ENCODE measurements around the gene FAM20A. TPM values are rescaled to one million over a fixed set of nuclear protein-coding genes. Genes with fewer than 3 reads are reported as not detected.
"Not testable (repeated sequence)": the region's sequence is repeated elsewhere in the genome, so short reads cannot be mapped to it uniquely, and the experiment has no call there.

Gene FAM20A
- total RNA-seq, 1 experiment from 2014 or later: 0.34 TPM

GRCh38 chr17:68584581-68585303, 16.4 kb downstream of the FAM20A start:
- Mint-ChIP-seq H3K4me1 (ENCODE audit: low read depth, unreplicated experiment) (no peaks in the 10 kb centered on the region), H3K9me3 (ENCODE audit: unreplicated experiment) (peaks cover 11% of the 10 kb centered on the region), H3K27ac (ENCODE audit: unreplicated experiment) (no peak overlapping the region), H3K4me3 (ENCODE audit: unreplicated experiment) (no peak overlapping the region), H3K27me3 (ENCODE audit: insufficient read depth, unreplicated experiment) (no peaks in the 10 kb centered on the region), H3K36me3 (ENCODE audit: insufficient read depth, unreplicated experiment) (no peaks in the 10 kb centered on the region)
- Histone ChIP-seq H3K9me3 (no peaks in the 10 kb centered on the region), H3K36me3 (ENCODE audit: control insufficient read depth, insufficient read depth, low read length) (no peaks in the 10 kb centered on the region), H3K27me3 (replicated peaks; ENCODE audit: control insufficient read depth, insufficient read depth, low read length) (no peaks in the 10 kb centered on the region), H3K4me1 (no peaks in the 10 kb centered on the region), H3K4me3 (ENCODE audit: low read depth, low read length) (no peak overlapping the region)
- TF ChIP-seq CTCF (IDR thresholded peaks at IDR 0.05; ENCODE audit: insufficient read depth in 1 of 2, low read depth in 1 of 2, low read length in 1 of 2, severe bottlenecking in 1 of 2, unreplicated experiment in 1 of 2): no peak
- CTCF ChIA-PET: no interaction called here
- POLR2A ChIA-PET: no interaction called here
- no TSS peak for BruUV-seq (replicated peaks)
- no peak for DNase-seq
- intact Hi-C loops (cut with micrococcal nuclease; ENCODE audit: unreplicated experiment): no loop called here

- POLR2A ChIA-PET; H3K4me1 Mint-ChIP-seq (ENCODE audit: low read depth, unreplicated experiment); H3K27ac Mint-ChIP-seq (ENCODE audit: unreplicated experiment); H3K27me3 ChIP-seq (replicated peaks; ENCODE audit: control insufficient read depth, insufficient read depth, low read length); H3K9me3 ChIP-seq; H3K36me3 ChIP-seq (ENCODE audit: control insufficient read depth, insufficient read depth, low read length); H3K9me3 Mint-ChIP-seq (ENCODE audit: unreplicated experiment); H3K4me3 Mint-ChIP-seq (ENCODE audit: unreplicated experiment); CTCF ChIA-PET; H3K27me3 Mint-ChIP-seq (ENCODE audit: insufficient read depth, unreplicated experiment); intact Hi-C loops (cut with micrococcal nuclease; ENCODE audit: unreplicated experiment); H3K4me3 ChIP-seq (ENCODE audit: low read depth, low read length); BruUV-seq (replicated peaks); H3K4me1 ChIP-seq; DNase-seq; H3K36me3 Mint-ChIP-seq (ENCODE audit: insufficient read depth, unreplicated experiment): not testable (repeated sequence)
Observed at GRCh38 chr17:68582867-68583266, 18.3 kb downstream of the FAM20A start.

GRCh38 chr17:68581863-68582645, 19.1 kb downstream of the FAM20A start:
- DNase-seq: no peak
- no peaks in the 10 kb centered on the region for H3K36me3 Mint-ChIP-seq (ENCODE audit: insufficient read depth, unreplicated experiment)
- no peaks in the 10 kb centered on the region for H3K9me3 ChIP-seq
- TF ChIP-seq CTCF (IDR thresholded peaks at IDR 0.05; ENCODE audit: insufficient read depth in 1 of 2, low read depth in 1 of 2, low read length in 1 of 2, severe bottlenecking in 1 of 2, unreplicated experiment in 1 of 2): no peak
- no TSS peak for BruUV-seq (replicated peaks)
- H3K27me3 Mint-ChIP-seq (ENCODE audit: insufficient read depth, unreplicated experiment): no peaks in the 10 kb centered on the region
- no peaks in the 10 kb centered on the region for H3K4me1 ChIP-seq
- no peak overlapping the region for H3K27ac Mint-ChIP-seq (ENCODE audit: unreplicated experiment)
- intact Hi-C loops (cut with micrococcal nuclease; ENCODE audit: unreplicated experiment): no loop called here
- H3K27me3 ChIP-seq (replicated peaks; ENCODE audit: control insufficient read depth, insufficient read depth, low read length): no peaks in the 10 kb centered on the region
- ChIA-PET POLR2A (no interaction called here), CTCF (no interaction called here)
- H3K9me3 Mint-ChIP-seq (ENCODE audit: unreplicated experiment): no peaks in the 10 kb centered on the region
- no peaks in the 10 kb centered on the region for H3K36me3 ChIP-seq (ENCODE audit: control insufficient read depth, insufficient read depth, low read length)
- H3K4me3 Mint-ChIP-seq (ENCODE audit: unreplicated experiment): no peak overlapping the region
- no peaks in the 10 kb centered on the region for H3K4me1 Mint-ChIP-seq (ENCODE audit: low read depth, unreplicated experiment)
- no peak overlapping the region for H3K4me3 ChIP-seq (ENCODE audit: low read depth, low read length)

All from Caco-2 (cell line).